RWPE2 (cell line): ENCODE data around the gene ADSS1.

ENCODE experiments used
- ATAC-seq: fragments of 200-7000 bp; cut with Tn5 transposase; 3 replicates; pipeline ENCODE4 v1.9.1; 2021; ENCODE audit warnings: low read depth
- DNase-seq: peaks from one replicate; pipeline ENCODE4 v3.0.0-alpha.2; 2020; ENCODE audit warnings: low spot score
- H3K27ac ChIP-seq: fragments of 450-650 bp; 2 replicates; pipeline ENCODE4 v1.5.1; 2017; ENCODE audit warnings: mild to moderate bottlenecking; ENCODE audit not compliant: poor library complexity, severe bottlenecking
- H3K27me3 ChIP-seq: fragments of 250-450 bp; sonication (Bioruptor Pico); 2 replicates; pipeline ENCODE4 v1.5.1; 2021; ENCODE audit warnings: mild to moderate bottlenecking, moderate library complexity; ENCODE audit not compliant: insufficient read depth, poor library complexity, severe bottlenecking
- H3K36me3 ChIP-seq: fragments of 250-450 bp; sonication (Bioruptor Pico); 2 replicates; pipeline ENCODE4 v1.5.1; 2020; ENCODE audit warnings: low read depth, mild to moderate bottlenecking, moderate library complexity
- H3K4me1 ChIP-seq: fragments of 250-450 bp; sonication (Bioruptor Pico); 2 replicates; pipeline ENCODE4 v1.5.1; 2021; ENCODE audit warnings: mild to moderate bottlenecking, moderate library complexity; ENCODE audit not compliant: insufficient read depth, poor library complexity, severe bottlenecking
- H3K4me3 ChIP-seq: fragments of 250-450 bp; sonication (Bioruptor Pico); 2 replicates; pipeline ENCODE4 v1.5.1; 2021; ENCODE audit warnings: mild to moderate bottlenecking, moderate library complexity; ENCODE audit not compliant: severe bottlenecking
- H3K9me3 ChIP-seq: fragments of 250-450 bp; sonication (Bioruptor Pico); 2 replicates; pipeline ENCODE4 v1.5.1; 2021; ENCODE audit warnings: mild to moderate bottlenecking, moderate library complexity; ENCODE audit not compliant: severe bottlenecking
- TF ChIP-seq, protein P1 (sequence below): fragments of 450-650 bp; IDR thresholded peaks from one replicate; pipeline ENCODE4 v1.5.1; 2017; ENCODE audit warnings: mild to moderate bottlenecking, moderate library complexity; ENCODE audit not compliant: poor library complexity, severe bottlenecking

Gene ADSS1

DNA sequence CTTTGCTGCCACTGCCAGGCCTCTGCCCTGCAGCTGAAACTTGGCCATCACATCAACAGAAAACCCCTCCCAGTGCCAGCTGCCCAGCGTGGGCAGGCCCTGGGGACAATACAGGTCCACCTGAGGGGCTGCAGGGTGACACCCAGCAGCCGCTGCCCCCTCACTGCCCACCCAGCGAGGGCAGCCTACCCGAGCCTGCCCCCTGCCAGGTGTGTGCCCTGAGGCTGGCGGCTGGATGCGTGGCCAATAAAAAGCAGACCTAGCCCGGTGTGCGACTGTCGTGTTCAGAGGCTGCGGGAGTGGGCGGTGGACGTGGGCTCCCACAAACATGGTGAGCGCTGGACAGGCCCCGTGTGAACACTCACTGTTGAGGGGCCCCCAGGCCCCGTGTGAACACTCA, 4.7 kb upstream of the ADSS1 start:
- TF ChIP-seq, protein P1, sequence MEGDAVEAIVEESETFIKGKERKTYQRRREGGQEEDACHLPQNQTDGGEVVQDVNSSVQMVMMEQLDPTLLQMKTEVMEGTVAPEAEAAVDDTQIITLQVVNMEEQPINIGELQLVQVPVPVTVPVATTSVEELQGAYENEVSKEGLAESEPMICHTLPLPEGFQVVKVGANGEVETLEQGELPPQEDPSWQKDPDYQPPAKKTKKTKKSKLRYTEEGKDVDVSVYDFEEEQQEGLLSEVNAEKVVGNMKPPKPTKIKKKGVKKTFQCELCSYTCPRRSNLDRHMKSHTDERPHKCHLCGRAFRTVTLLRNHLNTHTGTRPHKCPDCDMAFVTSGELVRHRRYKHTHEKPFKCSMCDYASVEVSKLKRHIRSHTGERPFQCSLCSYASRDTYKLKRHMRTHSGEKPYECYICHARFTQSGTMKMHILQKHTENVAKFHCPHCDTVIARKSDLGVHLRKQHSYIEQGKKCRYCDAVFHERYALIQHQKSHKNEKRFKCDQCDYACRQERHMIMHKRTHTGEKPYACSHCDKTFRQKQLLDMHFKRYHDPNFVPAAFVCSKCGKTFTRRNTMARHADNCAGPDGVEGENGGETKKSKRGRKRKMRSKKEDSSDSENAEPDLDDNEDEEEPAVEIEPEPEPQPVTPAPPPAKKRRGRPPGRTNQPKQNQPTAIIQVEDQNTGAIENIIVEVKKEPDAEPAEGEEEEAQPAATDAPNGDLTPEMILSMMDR, result no peak
- Histone ChIP-seq H3K27me3 (no peaks in the 10 kb centered on the region), H3K27ac (no peak overlapping the region), H3K4me3 (no peak overlapping the region), H3K4me1 (no peaks in the 10 kb centered on the region), H3K36me3 (peaks cover 48% of the 10 kb centered on the region), H3K9me3 (no peaks in the 10 kb centered on the region)
- ATAC-seq (no peak), DNase-seq (no peak)

DNA sequence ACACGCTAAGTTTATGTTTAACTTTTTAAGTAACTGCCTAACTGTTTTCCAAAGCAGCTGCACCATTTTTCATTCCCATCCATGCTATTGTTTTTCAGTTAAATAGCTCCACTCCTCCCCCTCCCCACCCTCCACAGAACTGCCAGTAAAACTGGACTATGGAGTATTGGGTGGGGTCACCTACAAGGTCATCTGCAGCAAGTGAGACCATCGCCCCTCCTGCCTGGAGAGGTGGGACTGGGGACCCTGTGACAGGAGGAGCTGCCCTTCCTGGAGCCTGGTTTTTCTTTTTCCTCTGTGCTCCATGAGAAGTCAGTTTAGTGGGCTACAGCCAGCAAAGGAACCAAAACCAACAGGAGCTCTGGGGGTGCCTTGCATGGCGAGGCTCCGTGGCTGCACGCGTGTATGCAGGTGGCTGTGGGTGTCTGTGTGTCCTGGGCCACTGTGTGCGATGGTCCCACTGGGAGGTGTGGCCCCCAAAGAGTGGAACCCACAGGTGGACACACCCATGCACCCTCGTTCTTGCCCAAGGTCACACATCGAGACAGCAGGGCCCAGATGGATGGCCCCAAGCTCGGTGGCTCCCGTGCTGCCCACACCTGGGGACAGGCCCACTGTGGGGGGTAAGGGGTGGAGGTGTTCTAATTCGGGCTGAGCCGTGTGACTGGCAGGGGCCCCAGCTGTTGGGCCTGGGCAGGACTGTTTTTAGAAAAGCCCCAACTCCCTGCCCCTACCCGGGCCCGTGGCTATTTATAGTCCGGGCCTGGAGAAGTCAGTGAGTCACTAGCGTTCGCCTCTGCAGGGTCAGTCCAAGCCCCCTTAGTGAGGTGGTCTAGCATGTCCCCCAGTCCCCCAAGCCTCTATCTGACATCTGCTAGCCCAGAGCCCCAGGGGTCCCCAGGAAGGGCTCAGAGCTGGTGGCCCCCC, 2.3 kb upstream of the ADSS1 start:
- Histone ChIP-seq H3K4me1 (no peaks in the 10 kb centered on the region), H3K36me3 (peaks cover 24% of the 10 kb centered on the region), H3K9me3 (no peaks in the 10 kb centered on the region), H3K27me3 (no peaks in the 10 kb centered on the region), H3K27ac (no peak overlapping the region), H3K4me3 (no peak overlapping the region)
- DNase-seq, result no peak
- TF ChIP-seq, protein P1, result no peak
- ATAC-seq, result no peak

DNA sequence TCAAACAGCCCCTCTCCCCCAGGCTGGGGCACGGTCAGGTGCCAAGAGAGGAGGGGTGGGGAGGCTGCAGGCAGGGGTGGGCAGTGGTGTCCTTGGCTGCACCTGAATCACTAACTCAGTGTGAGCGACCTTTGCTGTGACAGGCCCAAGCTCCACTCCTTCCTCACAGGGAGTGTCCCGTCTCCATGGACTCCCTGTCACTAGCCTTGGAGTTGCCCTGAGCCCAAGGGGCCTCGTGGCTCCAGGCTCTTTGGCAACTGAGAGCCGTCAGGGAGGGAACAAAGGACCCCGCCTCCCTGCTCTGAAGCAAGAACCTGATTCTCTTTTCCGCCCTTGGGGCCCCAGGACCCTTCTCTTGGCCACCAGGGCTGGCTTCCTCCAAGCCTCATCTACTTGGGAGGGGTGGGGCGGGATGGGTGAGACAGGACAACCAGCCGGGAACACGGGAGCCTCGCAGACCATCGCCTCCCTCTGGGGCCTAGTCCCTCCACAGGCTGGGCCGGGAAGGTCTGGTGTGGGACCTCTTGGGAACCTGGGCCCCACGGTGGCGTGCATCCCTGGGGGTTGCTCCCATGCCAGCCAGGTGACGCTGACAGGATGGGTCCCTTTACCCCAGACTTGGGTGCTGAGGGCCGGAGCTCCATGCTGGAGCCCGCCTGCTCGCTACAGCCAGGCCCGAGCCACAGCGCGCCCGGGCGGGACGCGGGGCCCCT, 935 bp upstream of the ADSS1 start:
- TF ChIP-seq, protein P1, result no peak
- DNase-seq (no peak), ATAC-seq (peak; percentile 0; the same call in 2 of the 3 replicates)
- Histone ChIP-seq H3K27ac (no peak overlapping the region), H3K27me3 (no peaks in the 10 kb centered on the region), H3K9me3 (no peaks in the 10 kb centered on the region), H3K36me3 (peaks cover 20% of the 10 kb centered on the region), H3K4me3 (peak overlapping the region; percentile 76), H3K4me1 (no peaks in the 10 kb centered on the region)

DNA sequence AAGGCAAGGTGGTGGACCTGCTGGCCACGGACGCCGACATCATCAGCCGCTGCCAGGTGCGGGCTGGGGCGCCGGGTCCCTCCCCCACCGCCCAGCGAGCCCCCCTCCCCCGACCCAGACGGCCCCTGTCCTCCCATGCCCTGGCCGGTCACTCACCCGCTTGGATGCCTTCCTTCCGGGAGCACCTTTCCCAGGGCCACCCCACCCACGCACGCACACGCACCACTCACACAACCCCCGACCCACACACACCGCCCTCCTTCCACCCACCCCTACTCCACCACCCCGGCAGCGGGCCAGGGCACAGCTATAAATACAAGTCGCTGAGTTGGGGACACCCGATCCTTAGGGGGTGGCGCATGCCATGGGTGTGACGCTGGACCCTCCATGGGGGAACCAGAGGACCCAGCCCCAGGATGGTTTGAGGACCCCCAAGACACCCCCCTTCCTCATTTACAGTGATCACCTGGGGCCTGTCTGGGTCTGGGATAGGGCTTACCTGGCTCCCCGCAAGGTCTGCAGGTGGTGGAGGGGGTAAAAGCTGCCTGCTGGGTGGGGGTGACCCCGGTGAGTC, 465 bp downstream of the ADSS1 start:
- Histone ChIP-seq H3K27ac (peak overlapping the region; percentile 47), H3K9me3 (no peaks in the 10 kb centered on the region), H3K27me3 (no peaks in the 10 kb centered on the region), H3K36me3 (peaks cover 6% of the 10 kb centered on the region), H3K4me3 (peak overlapping the region; percentile 76), H3K4me1 (no peaks in the 10 kb centered on the region)
- ATAC-seq, result peak; percentile 13
- no peak for DNase-seq
- TF ChIP-seq, protein P1, result no peak
